ENCODE data around the gene NPTX1.
A peak's percentile ranks its signal among the peaks of the same experiment; 100 is the strongest.

NPTX1 gene

GRCh38 chr17:80503031-80503430 lies 26.6 kb upstream of the NPTX1 start:
- DNase-seq = no peak

GRCh38 chr17:80502578-80502877 lies 26.1 kb upstream of the NPTX1 start:
- DNase-seq = no peak

GRCh38 chr17:80501741-80502577 lies 25.6 kb upstream of the NPTX1 start:
- no peak for DNase-seq

- DNase-seq = no peak
These were observed 23.7 kb upstream of the NPTX1 start for GRCh38 chr17:80499961-80500665.

GRCh38 chr17:80499560-80499959 lies 23.2 kb upstream of the NPTX1 start:
- no peak for DNase-seq

- no peak for DNase-seq
These were observed 22.6 kb upstream of the NPTX1 start for GRCh38 chr17:80498920-80499410.

- no peak for DNase-seq
These were observed 22.0 kb upstream of the NPTX1 start for GRCh38 chr17:80498242-80498919.

GRCh38 chr17:80497726-80498241 lies 21.4 kb upstream of the NPTX1 start:
- DNase-seq = no peak

- no peak for DNase-seq
These were observed 18.1 kb upstream of the NPTX1 start for GRCh38 chr17:80494547-80494946.

- DNase-seq = no peak
These were observed 16.1 kb upstream of the NPTX1 start for GRCh38 chr17:80492343-80493136.

- no peak for DNase-seq
These were observed 15.3 kb upstream of the NPTX1 start for GRCh38 chr17:80491478-80492342.

GRCh38 chr17:80487511-80487910 lies 11.1 kb upstream of the NPTX1 start:
- DNase-seq = no peak

- DNase-seq = no peak
These were observed 10.3 kb upstream of the NPTX1 start for GRCh38 chr17:80486692-80487091.

- peak; percentile 97 for DNase-seq
These were observed 9.4 kb upstream of the NPTX1 start for GRCh38 chr17:80485846-80486245.

- no peak for DNase-seq
These were observed 6.3 kb upstream of the NPTX1 start for GRCh38 chr17:80482555-80483308.

- DNase-seq = no peak
These were observed 5.6 kb upstream of the NPTX1 start for GRCh38 chr17:80482058-80482318.

- DNase-seq = no peak
These were observed 5.1 kb upstream of the NPTX1 start for GRCh38 chr17:80481284-80482057.

GRCh38 chr17:80480248-80480647 lies 3.8 kb upstream of the NPTX1 start:
- no peak for DNase-seq

- no peak for DNase-seq
These were observed 2.8 kb upstream of the NPTX1 start for GRCh38 chr17:80479246-80479566.

- DNase-seq = no peak
These were observed 2.3 kb upstream of the NPTX1 start for GRCh38 chr17:80478487-80479245.

Data from NCI-H1694 (cell line).